Erythroblast (primary cell): ENCODE results near the gene ALDH1B1.

Source experiments
- GATA1 ChIP-seq: IDR thresholded peaks from 2 replicates; pipeline ENCODE4 v1.6.1; 2011; ENCODE audit warnings: low read depth, mild to moderate bottlenecking, control low read depth, low read length, moderate library complexity
- POLR2A ChIP-seq: IDR thresholded peaks from 2 replicates; pipeline ENCODE4 v1.6.1; 2011; ENCODE audit warnings: mild to moderate bottlenecking, low read length

DNA sequence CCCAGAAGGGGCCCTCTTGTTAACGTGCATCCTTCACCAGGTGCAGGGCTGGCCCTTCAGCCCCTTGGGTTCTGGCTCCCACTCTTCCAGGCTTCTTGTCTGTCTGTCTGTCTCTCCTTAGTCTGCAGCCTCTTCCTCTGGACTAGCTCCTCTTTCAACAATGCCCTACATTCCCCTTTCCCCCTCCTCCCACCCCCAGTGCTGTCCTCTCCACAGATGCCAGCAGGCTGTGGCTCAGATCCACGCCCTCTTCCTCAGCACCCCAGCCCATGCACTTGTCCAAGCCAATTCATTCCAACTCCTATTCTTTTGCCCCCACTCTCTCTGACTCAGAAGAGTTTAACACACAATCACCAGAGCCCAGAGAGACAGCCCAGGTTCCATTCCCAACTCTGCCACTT, 45.2 kb upstream of the ALDH1B1 start:
- no peak for TF ChIP-seq POLR2A
- no peak for TF ChIP-seq GATA1
